SU-DHL-6 (cell line): Measurements from ENCODE around the gene ASTN2.

Experiments used
- CTCF ChIP-seq: fragments of 200-600 bp; sonication (generic); IDR thresholded peaks from one replicate; pipeline ENCODE4 v1.5.1; 2017; ENCODE audit warnings: antibody characterized with exemption, mild to moderate bottlenecking, low read length, moderate library complexity; ENCODE audit not compliant: insufficient read depth, poor library complexity, severe bottlenecking
- EZH2phosphoT487 ChIP-seq: fragments of 200-600 bp; sonication (generic), shearing (Covaris generic); conservative IDR thresholded peaks from 2 replicates; pipeline ENCODE4 v1.6.1; 2018; ENCODE audit warnings: mild to moderate bottlenecking, antibody characterized with exemption, low read length, moderate library complexity, mixed read lengths

GRCh38 chr9:117413346-117414219 lies 1.3 kb downstream of the ASTN2 start:
- no peak for TF ChIP-seq CTCF
- TF ChIP-seq EZH2phosphoT487 = no peak
